ENCODE results near the gene PPP1R16B. TPM values are rescaled to one million over a fixed set of nuclear protein-coding genes. Genes with fewer than 3 reads are reported as not detected.

The PPP1R16B gene
- total and polyA plus RNA-seq, 2 experiments from 2014 or later, result 0.28 to 0.33 TPM

GRCh38 chr20:38834868-38835267 is 29.4 kb downstream of the PPP1R16B start:
- Histone ChIP-seq H3K79me2 (no peaks in the 10 kb centered on the region), H2AFZ (no peak overlapping the region), H3K36me3 (replicated peaks; ENCODE audit: insufficient read depth, low read depth) (no peaks in the 10 kb centered on the region), H3K27ac (no peak overlapping the region), H3K9me2 (replicated peaks; ENCODE audit: insufficient read depth) (no peaks in the 10 kb centered on the region), H3K27me3 (peaks cover 7% of the 10 kb centered on the region), H3K4me3 (no peak overlapping the region), H4K20me1 (ENCODE audit: insufficient read depth, poor library complexity, severe bottlenecking) (no peaks in the 10 kb centered on the region), H3K4me2 (no peak overlapping the region), H3K9me3 (ENCODE audit: low read depth) (no peaks in the 10 kb centered on the region), H3K4me1 (ENCODE audit: insufficient read depth) (no peaks in the 10 kb centered on the region)
- TF ChIP-seq CTCF (IDR thresholded peaks at IDR 0.05; ENCODE audit: poor library complexity), result no peak
- TF ChIP-seq EZH2 (IDR thresholded peaks at IDR 0.05; ENCODE audit: borderline replicate concordance), result no peak
- TF ChIP-seq EZH2phosphoT487 (IDR thresholded peaks at IDR 0.05; ENCODE audit: low read depth, severe bottlenecking, unreplicated experiment), result no peak
- no peak for DNase-seq (ENCODE audit: low spot score)

GRCh38 chr20:38835792-38836191 is 30.3 kb downstream of the PPP1R16B start:
- Histone ChIP-seq H2AFZ (no peak overlapping the region), H3K9me3 (ENCODE audit: low read depth) (no peaks in the 10 kb centered on the region), H3K4me2 (no peak overlapping the region), H3K27ac (no peak overlapping the region), H3K27me3 (peaks cover 7% of the 10 kb centered on the region), H3K9me2 (replicated peaks; ENCODE audit: insufficient read depth) (no peaks in the 10 kb centered on the region), H4K20me1 (ENCODE audit: insufficient read depth, poor library complexity, severe bottlenecking) (no peaks in the 10 kb centered on the region), H3K4me3 (no peak overlapping the region), H3K79me2 (no peaks in the 10 kb centered on the region), H3K36me3 (replicated peaks; ENCODE audit: insufficient read depth, low read depth) (no peaks in the 10 kb centered on the region), H3K4me1 (ENCODE audit: insufficient read depth) (no peaks in the 10 kb centered on the region)
- no peak for DNase-seq (ENCODE audit: low spot score)
- WGBS (ENCODE audit: low lambda C conversion rate, missing lambda C conversion rate), result 95% methylated on average over 27 of the region's 28 CpGs
- no peak for TF ChIP-seq EZH2phosphoT487 (IDR thresholded peaks at IDR 0.05; ENCODE audit: low read depth, severe bottlenecking, unreplicated experiment)

GRCh38 chr20:38836991-38837390 is 31.5 kb downstream of the PPP1R16B start:
- Histone ChIP-seq H3K4me1 (ENCODE audit: insufficient read depth) (no peaks in the 10 kb centered on the region), H3K9me3 (ENCODE audit: low read depth) (no peaks in the 10 kb centered on the region), H3K27ac (no peak overlapping the region), H3K4me2 (no peak overlapping the region), H3K27me3 (peaks cover 7% of the 10 kb centered on the region), H2AFZ (no peak overlapping the region), H3K79me2 (no peaks in the 10 kb centered on the region), H3K36me3 (replicated peaks; ENCODE audit: insufficient read depth, low read depth) (no peaks in the 10 kb centered on the region), H4K20me1 (ENCODE audit: insufficient read depth, poor library complexity, severe bottlenecking) (no peaks in the 10 kb centered on the region), H3K9me2 (replicated peaks; ENCODE audit: insufficient read depth) (no peaks in the 10 kb centered on the region), H3K4me3 (no peak overlapping the region)
- DNase-seq (ENCODE audit: low spot score), result no peak
- TF ChIP-seq CTCF (IDR thresholded peaks at IDR 0.05; ENCODE audit: poor library complexity) (no peak), EZH2phosphoT487 (IDR thresholded peaks at IDR 0.05; ENCODE audit: low read depth, severe bottlenecking, unreplicated experiment) (no peak)
- 89% methylated on average over 4 of the region's 4 CpGs for WGBS (ENCODE audit: low lambda C conversion rate, missing lambda C conversion rate)

GRCh38 chr20:38838326-38838725 is 32.8 kb downstream of the PPP1R16B start:
- Histone ChIP-seq H3K36me3 (replicated peaks; ENCODE audit: insufficient read depth, low read depth) (no peaks in the 10 kb centered on the region), H2AFZ (no peak overlapping the region), H3K9me2 (replicated peaks; ENCODE audit: insufficient read depth) (no peaks in the 10 kb centered on the region), H3K9me3 (ENCODE audit: low read depth) (no peaks in the 10 kb centered on the region), H3K27ac (no peak overlapping the region), H3K79me2 (no peaks in the 10 kb centered on the region), H3K4me1 (ENCODE audit: insufficient read depth) (no peaks in the 10 kb centered on the region), H3K4me3 (no peak overlapping the region), H3K4me2 (no peak overlapping the region), H4K20me1 (ENCODE audit: insufficient read depth, poor library complexity, severe bottlenecking) (no peaks in the 10 kb centered on the region), H3K27me3 (peaks cover 1% of the 10 kb centered on the region)
- WGBS (ENCODE audit: low lambda C conversion rate, missing lambda C conversion rate), result 73% methylated on average over 6 of the region's 8 CpGs
- TF ChIP-seq EZH2 (IDR thresholded peaks at IDR 0.05; ENCODE audit: borderline replicate concordance) (no peak), CTCF (IDR thresholded peaks at IDR 0.05; ENCODE audit: poor library complexity) (no peak), EZH2phosphoT487 (IDR thresholded peaks at IDR 0.05; ENCODE audit: low read depth, severe bottlenecking, unreplicated experiment) (no peak)
- DNase-seq (ENCODE audit: low spot score), result no peak
